Smooth muscle cell of the brain vasculature (primary cell): ENCODE measurements around the gene CCDC51.
A peak's percentile ranks its signal among the peaks of the same experiment; 100 is the strongest.
"Not testable (repeated sequence)": the region's sequence is repeated elsewhere in the genome, so short reads cannot be mapped to it uniquely, and the experiment has no call there.

ENCODE experiments used
- DNase-seq: peaks from one replicate; pipeline ENCODE4 v3.0.0-alpha.2; 2012; ENCODE audit warnings: low read depth, low spot score

The CCDC51 gene

GRCh38 chr3:48406443-48407431, 33.2 kb downstream of the CCDC51 start:
- DNase-seq = no peak

- DNase-seq = no peak
Observed at GRCh38 chr3:48405971-48406370, 33.9 kb downstream of the CCDC51 start.

- DNase-seq = no peak
Observed at GRCh38 chr3:48405343-48405881, 34.5 kb downstream of the CCDC51 start.

- DNase-seq = no peak
Observed at GRCh38 chr3:48404440-48405342, 35.2 kb downstream of the CCDC51 start.

- DNase-seq = no peak
Observed at GRCh38 chr3:48403533-48404439, 36.1 kb downstream of the CCDC51 start.

- no peak for DNase-seq
Observed at GRCh38 chr3:48402907-48403306, 37.0 kb downstream of the CCDC51 start.

- peak; percentile 35 for DNase-seq
Observed at GRCh38 chr3:48402281-48402732, 37.6 kb downstream of the CCDC51 start.

GRCh38 chr3:48401434-48401901, 38.5 kb downstream of the CCDC51 start:
- DNase-seq = not testable (repeated sequence)

- no peak for DNase-seq
Observed at GRCh38 chr3:48400824-48401433, 39.0 kb downstream of the CCDC51 start.

- DNase-seq = no peak
Observed at GRCh38 chr3:48399387-48400172, 40.3 kb downstream of the CCDC51 start.

- DNase-seq = no peak
Observed at GRCh38 chr3:48398701-48399386, 41.1 kb downstream of the CCDC51 start.

GRCh38 chr3:48397767-48398681, 41.9 kb downstream of the CCDC51 start:
- no peak for DNase-seq

- DNase-seq = no peak
Observed at GRCh38 chr3:48395714-48396113, 44.2 kb downstream of the CCDC51 start.

GRCh38 chr3:48394391-48394790, 45.5 kb downstream of the CCDC51 start:
- no peak for DNase-seq

GRCh38 chr3:48388966-48389365, 51.0 kb downstream of the CCDC51 start:
- DNase-seq = no peak

GRCh38 chr3:48387634-48388033, 52.3 kb downstream of the CCDC51 start:
- no peak for DNase-seq
